Measurements from ENCODE around the gene NUPR1. TPM values are rescaled to one million over a fixed set of nuclear protein-coding genes. Genes with fewer than 3 reads are reported as not detected.
A peak's percentile ranks its signal among the peaks of the same experiment; 100 is the strongest.
"Not testable (repeated sequence)": the region's sequence is repeated elsewhere in the genome, so short reads cannot be mapped to it uniquely, and the experiment has no call there.

NUPR1 gene
- total RNA-seq, 4 donors from 2014 or later: 33.0 to 64.3 (median 42.2) TPM

DNA sequence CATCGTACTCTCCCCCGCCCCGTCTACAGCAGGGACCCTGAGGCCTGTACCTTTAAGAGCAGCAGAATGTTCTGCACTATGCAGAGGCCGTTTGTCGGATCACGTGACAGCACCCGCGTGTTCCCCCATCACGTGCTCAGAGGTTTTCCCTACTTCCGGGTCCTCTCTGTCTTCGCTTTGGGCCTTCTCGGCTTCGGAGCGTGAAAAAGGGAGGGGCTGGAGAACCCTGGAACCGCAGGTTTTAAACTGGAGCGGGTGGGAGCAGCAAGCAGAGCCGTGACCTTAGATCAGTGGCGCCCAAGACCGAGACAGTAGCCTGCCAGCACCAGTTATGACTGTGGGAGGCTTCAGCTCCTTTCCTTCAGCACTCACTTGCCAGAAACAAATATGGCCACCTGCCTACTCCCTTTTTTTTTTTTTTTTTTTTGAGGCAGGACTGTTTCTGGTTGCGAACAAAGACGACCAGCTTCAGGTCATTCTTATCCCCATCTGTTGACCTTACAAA lies 46.8 kb downstream of the NUPR1 start, which contains the start of gene CLN3:
TSS of gene CLN3 (minus strand) at position 105 of the 505 bp plus-strand sequence. CDS start 315 bp downstream, outside the sequence.
- Histone ChIP-seq H3K9me3 (no peaks in the 10 kb centered on the region), H3K36me3 (peaks cover 24% of the 10 kb centered on the region), H3K4me3 (peak within 1 kb of the TSS; percentile 89), H3K27me3 (no peaks in the 10 kb centered on the region), H3K27ac (peak within 1 kb of the TSS; percentile 97), H3K4me1 (peaks cover 16% of the 10 kb centered on the region)
- 1% methylated on average over 21 of the region's 21 CpGs for WGBS
- DNase-seq (ENCODE audit: low spot score in 2 of 2): peak; percentile 95 to 98
- TF ChIP-seq POLR2AphosphoS5 (IDR thresholded peaks at IDR 0.05): peak; percentile 64 to 75 (median 75)
- TF ChIP-seq POLR2A (IDR thresholded peaks at IDR 0.05): no peak

DNA sequence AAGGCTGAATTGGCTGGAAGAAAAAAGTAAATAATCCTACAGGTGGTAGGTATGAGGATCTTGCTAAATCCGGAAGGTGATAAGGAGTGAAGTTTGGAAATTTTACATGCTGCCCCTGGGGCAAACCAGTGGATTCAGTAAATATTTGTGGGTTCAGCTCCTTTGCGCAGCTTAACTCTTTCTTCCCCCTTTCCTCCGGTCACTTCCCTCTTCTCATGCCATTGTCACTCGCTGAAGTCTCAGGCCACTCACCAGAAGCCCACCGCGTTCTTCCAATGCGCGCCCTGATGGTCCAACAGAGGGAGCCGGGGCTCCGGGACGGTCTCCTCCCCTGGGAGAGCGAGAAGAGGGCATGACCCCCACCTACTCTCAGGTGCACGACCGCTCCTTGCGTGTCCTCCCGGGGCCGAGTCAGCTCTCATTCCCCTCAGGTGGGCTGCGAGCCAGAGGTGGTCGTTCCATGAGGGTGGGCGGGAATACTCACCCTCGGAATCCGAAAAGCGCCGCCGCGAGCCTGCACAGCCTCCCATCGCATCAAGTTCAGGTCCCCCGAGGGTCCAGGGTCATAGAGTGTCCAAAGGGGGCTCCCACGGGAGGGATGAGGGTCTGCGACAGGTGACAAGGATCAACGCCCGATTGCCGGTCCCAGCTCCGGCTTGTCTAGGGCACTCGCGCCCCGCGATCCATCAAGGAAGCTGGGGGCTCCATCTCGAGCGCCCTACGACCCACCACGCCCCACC lies 47.4 kb downstream of the NUPR1 start:
- Histone ChIP-seq H3K27me3 (no peaks in the 10 kb centered on the region), H3K4me1 (peaks cover 16% of the 10 kb centered on the region), H3K9me3 (no peaks in the 10 kb centered on the region), H3K36me3 (peaks cover 28% of the 10 kb centered on the region), H3K27ac (peak overlapping the region; percentile 97), H3K4me3 (peak overlapping the region; percentile 89)
- peak in 1 of 2 donors; percentile 82 for DNase-seq (ENCODE audit: low spot score in 2 of 2)
- TF ChIP-seq EP300 (IDR thresholded peaks at IDR 0.05) (no peak), POLR2AphosphoS5 (IDR thresholded peaks at IDR 0.05) (no peak), POLR2A (IDR thresholded peaks at IDR 0.05) (no peak)
- TF ChIP-seq, protein P1, sequence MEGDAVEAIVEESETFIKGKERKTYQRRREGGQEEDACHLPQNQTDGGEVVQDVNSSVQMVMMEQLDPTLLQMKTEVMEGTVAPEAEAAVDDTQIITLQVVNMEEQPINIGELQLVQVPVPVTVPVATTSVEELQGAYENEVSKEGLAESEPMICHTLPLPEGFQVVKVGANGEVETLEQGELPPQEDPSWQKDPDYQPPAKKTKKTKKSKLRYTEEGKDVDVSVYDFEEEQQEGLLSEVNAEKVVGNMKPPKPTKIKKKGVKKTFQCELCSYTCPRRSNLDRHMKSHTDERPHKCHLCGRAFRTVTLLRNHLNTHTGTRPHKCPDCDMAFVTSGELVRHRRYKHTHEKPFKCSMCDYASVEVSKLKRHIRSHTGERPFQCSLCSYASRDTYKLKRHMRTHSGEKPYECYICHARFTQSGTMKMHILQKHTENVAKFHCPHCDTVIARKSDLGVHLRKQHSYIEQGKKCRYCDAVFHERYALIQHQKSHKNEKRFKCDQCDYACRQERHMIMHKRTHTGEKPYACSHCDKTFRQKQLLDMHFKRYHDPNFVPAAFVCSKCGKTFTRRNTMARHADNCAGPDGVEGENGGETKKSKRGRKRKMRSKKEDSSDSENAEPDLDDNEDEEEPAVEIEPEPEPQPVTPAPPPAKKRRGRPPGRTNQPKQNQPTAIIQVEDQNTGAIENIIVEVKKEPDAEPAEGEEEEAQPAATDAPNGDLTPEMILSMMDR (IDR thresholded peaks at IDR 0.05): peak in 1 of 2 donors; percentile 17
- 2% methylated on average over 21 of the region's 42 CpGs for WGBS

DNA sequence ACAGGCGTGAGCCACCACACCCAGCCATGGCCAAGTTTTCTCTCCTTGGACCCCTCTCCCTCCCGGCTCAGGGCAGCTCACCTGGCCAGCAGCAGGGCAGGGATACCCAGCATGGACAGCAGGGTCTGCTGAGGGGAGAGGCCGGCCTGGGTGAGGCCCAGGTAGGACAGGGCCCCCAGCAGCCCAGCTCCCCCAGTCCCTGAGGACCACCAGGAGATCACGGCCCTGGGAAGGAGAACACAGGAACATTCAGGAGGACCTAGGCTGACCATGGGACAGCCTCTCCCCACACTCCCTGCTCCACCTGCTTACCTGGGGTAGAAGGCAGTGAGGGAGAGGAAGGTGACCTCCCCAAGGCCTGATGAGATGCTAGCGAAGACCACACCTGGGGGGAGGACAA lies 52.5 kb downstream of the NUPR1 start:
- DNase-seq (ENCODE audit: low spot score in 2 of 2): no peak
- Histone ChIP-seq H3K4me1 (peaks cover 10% of the 10 kb centered on the region), H3K27me3 (no peaks in the 10 kb centered on the region), H3K36me3 (peaks cover 68% of the 10 kb centered on the region), H3K4me3 (no peak overlapping the region), H3K27ac (no peak overlapping the region), H3K9me3 (no peaks in the 10 kb centered on the region)
- TF ChIP-seq POLR2A (IDR thresholded peaks at IDR 0.05) (no peak), EP300 (IDR thresholded peaks at IDR 0.05) (no peak), POLR2AphosphoS5 (IDR thresholded peaks at IDR 0.05) (no peak)
- TF ChIP-seq, protein P1 (IDR thresholded peaks at IDR 0.05): no peak
- WGBS: 100% methylated on average over 2 of the region's 5 CpGs

DNA sequence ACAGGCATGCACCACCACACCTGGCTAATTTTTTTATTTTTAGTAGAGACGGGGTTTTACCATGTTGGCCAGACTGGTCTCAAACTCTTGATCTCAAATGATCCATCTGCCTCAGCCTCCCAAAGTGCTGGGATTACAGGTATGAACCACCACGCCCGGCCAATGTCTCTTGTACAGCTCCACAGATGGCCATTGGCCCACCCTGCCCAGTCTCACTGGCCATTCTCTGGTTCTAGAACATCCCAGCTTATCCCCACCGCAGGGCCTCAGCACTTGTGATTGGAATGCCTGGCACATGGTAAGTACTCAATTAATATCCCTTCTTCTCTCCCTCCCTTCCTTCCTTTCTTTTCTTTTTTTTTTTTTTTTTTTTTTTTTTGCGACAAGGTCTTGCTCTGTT lies 55.4 kb downstream of the NUPR1 start:
- 97% methylated on average over 5 of the region's 5 CpGs for WGBS
- not testable (repeated sequence) for H3K27me3 ChIP-seq, H3K27ac ChIP-seq, H3K4me1 ChIP-seq, H3K4me3 ChIP-seq, H3K9me3 ChIP-seq
- H3K36me3 ChIP-seq: peaks cover 81% of the 10 kb centered on the region
- DNase-seq (ENCODE audit: low spot score in 2 of 2): peak in 1 of 2 donors; percentile 18

Other genes starting within 250 kb of the NUPR1 start
- gene SBK1, start 246.4 kb downstream of the NUPR1 start, total RNA-seq: 1 to 10 TPM in 3 of 4 donors, under 1 TPM in 1; 0.49 to 2.7 (median 2.2) TPM
- gene NPIPB6, start 175.5 kb downstream of the NUPR1 start, total RNA-seq: 10 to 100 TPM in 1 of 4 donors, 1 to 10 TPM in 1, under 1 TPM in 2; 0.45 to 30.7 (median 1.5) TPM
- gene EIF3CL, start 135.1 kb downstream of the NUPR1 start, total RNA-seq: 100 to 1,000 TPM; 221 to 364 (median 267) TPM
- gene NPIPB7, start 66.6 kb downstream of the NUPR1 start, total RNA-seq: not detected
- gene CLN3, start 46.9 kb downstream of the NUPR1 start, total RNA-seq: 10 to 100 TPM; 26.0 to 62.9 (median 35.1) TPM
- 1 to 10 TPM in 3 of 4 donors, under 1 TPM in 1; 0.57 to 4.3 (median 1.9) TPM for gene APOBR, start 44.3 kb downstream of the NUPR1 start, total RNA-seq
- gene IL27, start 32.1 kb downstream of the NUPR1 start, total RNA-seq: under 1 TPM in 1 of 4 donors, not detected in 3; 0.52 TPM
- gene SGF29, start 14.9 kb upstream of the NUPR1 start, total RNA-seq: 10 to 100 TPM; 20.2 to 36.1 (median 24.8) TPM
- gene SULT1A2, start 58.1 kb upstream of the NUPR1 start, total RNA-seq: not detected
- 1 to 10 TPM; 1.1 to 9.4 (median 2.6) TPM for gene SULT1A1, start 71.1 kb upstream of the NUPR1 start, total RNA-seq
- 1 to 10 TPM in 2 of 4 donors, not detected in 2; 1.0 to 4.9 TPM for gene NPIPB8, start 99.1 kb upstream of the NUPR1 start, total RNA-seq
- gene EIF3C, start 172.5 kb upstream of the NUPR1 start, total RNA-seq: 100 to 1,000 TPM; 105 to 235 (median 181) TPM
- gene NPIPB9, start 212.8 kb upstream of the NUPR1 start, total RNA-seq: 1 to 10 TPM; 3.3 to 9.5 (median 6.1) TPM